H1 (cell line): Measurements from ENCODE around the gene GRM8. TPM values are rescaled to one million over a fixed set of nuclear protein-coding genes. Genes with fewer than 3 reads are reported as not detected.

Source experiments
- CTCF ChIA-PET: fragments of 300-600 bp; sonication (Branson Sonifier 250); formaldehyde crosslinking; loops from one replicate; lab custom pipeline; 2021; ENCODE audit not compliant: partially characterized antibody; lab: Charles Lee
- POLR2A ChIA-PET: fragments of 300-600 bp; sonication (Branson Sonifier 250); formaldehyde crosslinking; loops from one replicate; lab custom pipeline; 2021; ENCODE audit warnings: inconsistent platforms; ENCODE audit not compliant: partially characterized antibody; lab: Charles Lee
- DNase-seq, 2 experiments: peaks; one replicate each; pipeline versions ENCODE4 v3.0.0 to v3.0.0-alpha.2; 2010 to 2022; ENCODE audit warnings: low spot score in 2 of 2, low read depth in 1 of 2, mixed read lengths in 1 of 2
- FAIRE-seq: peaks from 2 replicates; lab custom pipeline; 2011; peaks lifted over from hg19 to GRCh38; lab: Jason Lieb, UNC
- H2AFZ ChIP-seq: 2 replicates; pipeline ENCODE4 v1.8.1; 2012; ENCODE audit warnings: low read length, inconsistent platforms
- H2AK5ac ChIP-seq: 2 replicates; pipeline ENCODE4 v1.6.1; 2013; ENCODE audit warnings: low read depth, low read length
- H2BK120ac ChIP-seq: replicated peaks from 2 replicates; pipeline ENCODE3; 2013; ENCODE audit warnings: low read depth, low read length, inconsistent platforms
- H2BK12ac ChIP-seq: 2 replicates; pipeline ENCODE4 v1.6.1; 2013; ENCODE audit warnings: low read depth, low read length
- H2BK15ac ChIP-seq: 2 replicates; pipeline ENCODE4 v1.6.1; 2013; ENCODE audit warnings: low read length
- H2BK20ac ChIP-seq: 2 replicates; pipeline ENCODE4 v1.6.1; 2013; ENCODE audit warnings: low read length
- H2BK5ac ChIP-seq: 2 replicates; pipeline ENCODE4 v1.6.1; 2013; ENCODE audit warnings: low read depth, low read length
- H3K14ac ChIP-seq: 2 replicates; pipeline ENCODE4 v1.6.1; 2013; ENCODE audit warnings: inconsistent platforms; ENCODE audit not compliant: insufficient read length
- H3K18ac ChIP-seq: 2 replicates; pipeline ENCODE4 v1.6.1; 2013; ENCODE audit warnings: low read length; ENCODE audit errors: extremely low read depth
- H3K23ac ChIP-seq: 2 replicates; pipeline ENCODE4 v1.6.1; 2013; ENCODE audit warnings: inconsistent platforms; ENCODE audit not compliant: insufficient read length
- H3K23me2 ChIP-seq: 2 replicates; pipeline ENCODE4 v1.6.1; 2013; ENCODE audit warnings: low read depth, low read length
- H3K27ac ChIP-seq: 2 replicates; pipeline ENCODE4 v1.6.1; 2011; ENCODE audit warnings: low read depth, low read length, inconsistent platforms
- H3K27me3 ChIP-seq, 4 experiments: replicated peaks in 1 of 4; 1 replicate in 1 of 4; 2 replicates in 3 of 4; pipeline versions ENCODE4 v1.6.1 to v1.8.1; 2011 to 2013; ENCODE audit warnings: low read length in 3 of 4, mild to moderate bottlenecking in 3 of 4, inconsistent platforms in 2 of 4, mixed read lengths in 2 of 4, moderate library complexity in 1 of 4; ENCODE audit not compliant: control insufficient read depth in 3 of 4, insufficient read depth in 3 of 4; ENCODE audit errors: extremely low read depth in 1 of 4
- H3K36me3 ChIP-seq, 4 experiments: 2 replicates each; pipeline versions ENCODE4 v1.6.1 to v1.8.1; 2011 to 2013; ENCODE audit warnings: mild to moderate bottlenecking in 4 of 4, low read length in 3 of 4, moderate library complexity in 2 of 4, control low read depth in 1 of 4, inconsistent platforms in 1 of 4; ENCODE audit not compliant: insufficient read depth in 4 of 4, control insufficient read depth in 2 of 4
- H3K4ac ChIP-seq: replicated peaks from 2 replicates; pipeline ENCODE3; 2013; ENCODE audit warnings: low read length, low read depth, mixed read lengths, inconsistent platforms; ENCODE audit not compliant: insufficient read length
- H3K4me1 ChIP-seq, 4 experiments: replicated peaks in 1 of 4; 1 replicate in 1 of 4; 2 replicates in 3 of 4; pipeline versions ENCODE4 v1.6.1 to v1.8.1; 2011 to 2013; ENCODE audit warnings: low read length in 3 of 4, inconsistent platforms in 2 of 4, mixed read lengths in 1 of 4; ENCODE audit not compliant: insufficient read depth in 4 of 4, control insufficient read depth in 3 of 4
- H3K4me2 ChIP-seq, 2 experiments: 2 replicates each; pipeline versions ENCODE4 v1.6.1 to v1.8.1; 2011 to 2013; ENCODE audit warnings: low read depth in 2 of 2, low read length in 2 of 2, control low read depth in 1 of 2, inconsistent platforms in 1 of 2, mild to moderate bottlenecking in 1 of 2; ENCODE audit not compliant: insufficient read depth in 1 of 2
- H3K4me3 ChIP-seq, 4 experiments: fragments of 200-600, 300-600 bp in 1 of 4; sonication (generic), shearing (Covaris generic), sonication (Bioruptor Twin) in 1 of 4; 2 replicates each; pipeline versions ENCODE4 v1.5.1 to v1.8.1; 2011 to 2016; ENCODE audit warnings: low read length in 4 of 4, low read depth in 3 of 4, control low read depth in 2 of 4, inconsistent platforms in 2 of 4, mild to moderate bottlenecking in 2 of 4, mixed read lengths in 1 of 4, moderate library complexity in 1 of 4; ENCODE audit not compliant: insufficient read depth in 2 of 4; ENCODE audit errors: extremely low read depth in 1 of 4
- H3K56ac ChIP-seq: replicated peaks from 2 replicates; pipeline ENCODE3; 2013; ENCODE audit warnings: low read depth, mild to moderate bottlenecking, mixed read lengths, low read length, inconsistent platforms; ENCODE audit not compliant: insufficient read length
- H3K79me1 ChIP-seq: 2 replicates; pipeline ENCODE4 v1.6.1; 2013; ENCODE audit warnings: low read depth, low read length, control low read depth
- H3K79me2 ChIP-seq, 2 experiments: 2 replicates each; pipeline versions ENCODE4 v1.6.1 to v1.8.1; 2012 to 2013; ENCODE audit warnings: low read length in 2 of 2, mild to moderate bottlenecking in 2 of 2, inconsistent platforms in 1 of 2; ENCODE audit not compliant: insufficient read depth in 2 of 2, control insufficient read depth in 1 of 2
- H3K9ac ChIP-seq, 4 experiments: replicated peaks in 1 of 4; 1 replicate in 1 of 4; 2 replicates in 3 of 4; pipeline versions ENCODE4 v1.6.1 to v1.8.1; 2011 to 2013; ENCODE audit warnings: low read depth in 3 of 4, low read length in 3 of 4, control low read depth in 2 of 4, mild to moderate bottlenecking in 2 of 4, moderate library complexity in 2 of 4, inconsistent platforms in 1 of 4; ENCODE audit errors: extremely low read depth in 1 of 4
- H3K9me3 ChIP-seq, 2 experiments: 2 replicates each; pipeline versions ENCODE4 v1.6.1 to v1.8.1; 2012 to 2013; ENCODE audit warnings: mild to moderate bottlenecking in 2 of 2, moderate library complexity in 2 of 2, control low read depth in 1 of 2, inconsistent platforms in 1 of 2, low read depth in 1 of 2, low read length in 1 of 2, mixed read lengths in 1 of 2; ENCODE audit not compliant: insufficient read depth in 2 of 2
- H4K20me1 ChIP-seq, 2 experiments: replicated peaks in 1 of 2; 2 replicates each; pipeline versions ENCODE3 to v1.8.1; 2011 to 2013; ENCODE audit warnings: inconsistent platforms in 2 of 2, low read length in 2 of 2, mild to moderate bottlenecking in 1 of 2; ENCODE audit not compliant: insufficient read depth in 2 of 2, control insufficient read depth in 1 of 2
- H4K5ac ChIP-seq: 2 replicates; pipeline ENCODE4 v1.6.1; 2013; ENCODE audit warnings: low read length, low read depth, mixed read lengths, inconsistent platforms; ENCODE audit not compliant: insufficient read length
- H4K8ac ChIP-seq: 2 replicates; pipeline ENCODE4 v1.8.0; 2013; ENCODE audit warnings: mild to moderate bottlenecking, moderate library complexity, low read length, inconsistent platforms; ENCODE audit not compliant: insufficient read depth; ENCODE audit errors: extremely low read depth
- H4K91ac ChIP-seq: replicated peaks from 2 replicates; pipeline ENCODE3; 2013; ENCODE audit warnings: low read length, mixed read lengths, inconsistent platforms; ENCODE audit not compliant: insufficient read length
- GABPA ChIP-seq: IDR thresholded peaks from 2 replicates; pipeline ENCODE4 v1.6.1; 2011; ENCODE audit warnings: mild to moderate bottlenecking, low read length, moderate library complexity, borderline replicate concordance; ENCODE audit not compliant: insufficient read depth
- JUND ChIP-seq: IDR thresholded peaks from 2 replicates; pipeline ENCODE4 v1.6.1; 2011; ENCODE audit warnings: mild to moderate bottlenecking, improper control_type of control experiment, low read length
- SP1 ChIP-seq: IDR thresholded peaks from 2 replicates; pipeline ENCODE4 v1.6.1; 2011; ENCODE audit warnings: low read depth, low read length
- WGBS, 2 experiments: shearing (Covaris generic) in 1 of 2; methylation state at CpG; one replicate each; pipeline versions ENCODE4 v1.1.6 to v1.1.7; 2013 to 2015; ENCODE audit warnings: low lambda C conversion rate in 2 of 2, mixed read lengths in 2 of 2, inconsistent platforms in 1 of 2, low coverage in 1 of 2, missing lambda C conversion rate in 1 of 2; ENCODE audit not compliant: insufficient replicate concordance in 2 of 2, insufficient coverage in 1 of 2, insufficient read length in 1 of 2; ENCODE audit errors: extremely low coverage in 1 of 2, missing lambda C conversion rate in 1 of 2; 5-methylcytosine and 5-hydroxymethylcytosine counted together
- polyA plus RNA-seq, 7 experiments: library from polyadenylated mRNA; depleted of rRNA in 3 of 7; stranded (reverse) in 5 of 7; unstranded in 2 of 7; fragments of >200 nt in 5 of 7; fragments of 200-250 nt in 2 of 7; gene quantifications; 1 replicate in 5 of 7; 2 replicates in 1 of 7; 4 replicates in 1 of 7; pipeline versions ENCODE4 v1.2.1 to v1.2.3, GENCODE V29; 2011 to 2013; ENCODE audit warnings: missing spikeins in 2 of 7, mixed read lengths in 2 of 7
- total RNA-seq: library from RNA; stranded (reverse); fragmentation: NEBNext Ultra II Directional; extraction: Animal tissue kit (Norgen Biotek cat#: 25700); gene quantifications from 2 replicates; pipeline ENCODE4 v1.2.1, GENCODE V29; 2021

Gene GRM8
- total and polyA plus RNA-seq, 2 of the 8 experiments (the other 6 are each of a cell fraction or from before 2014, with no cell fraction given): 2.6 to 2.8 TPM

DNA sequence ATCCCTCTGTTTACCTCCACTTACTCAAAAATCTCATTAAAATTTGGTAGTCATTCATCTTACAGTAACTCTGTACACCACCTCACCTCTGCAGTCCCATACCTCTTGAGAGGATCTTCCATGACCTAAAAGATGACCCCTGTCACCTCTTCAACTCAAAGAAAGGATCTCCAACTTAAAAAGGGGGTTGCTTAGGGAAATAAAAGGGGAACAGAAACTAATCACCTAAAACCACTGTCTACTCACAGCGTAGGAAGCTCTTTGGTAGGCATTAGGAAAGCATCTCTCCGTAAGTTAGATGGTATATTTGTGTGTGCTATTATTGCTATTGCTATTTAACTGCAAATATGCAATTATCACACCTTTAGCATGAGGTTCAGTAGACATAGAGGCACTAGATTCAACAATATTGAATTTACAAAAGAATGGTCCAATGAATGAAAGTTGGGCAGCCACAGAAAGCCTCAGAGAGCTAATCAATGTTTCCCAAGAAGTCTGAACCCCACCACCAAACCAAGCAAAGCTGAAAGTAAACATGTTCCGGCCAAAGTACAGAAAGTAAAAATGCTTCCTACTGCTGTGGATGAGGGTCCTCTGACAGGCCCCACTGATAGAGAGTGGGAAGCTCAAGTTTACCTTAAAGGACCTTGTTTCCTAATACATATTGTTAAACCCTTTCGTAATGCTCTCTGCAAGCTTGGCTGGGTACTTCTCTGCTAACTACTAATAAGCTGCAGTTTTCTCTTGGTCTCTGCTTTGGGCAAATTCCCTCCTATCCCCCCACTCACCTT lies 105.8 kb downstream of the GRM8 start:
- Histone ChIP-seq H3K18ac (no peak overlapping the region), H3K4me3 (no peak overlapping the region), H4K5ac (no peak overlapping the region), H2AK5ac (no peak overlapping the region), H3K27me3 (no peaks in the 10 kb centered on the region), H4K8ac (no peak overlapping the region), H3K79me2 (no peaks in the 10 kb centered on the region), H2BK15ac (no peak overlapping the region), H3K9me3 (no peaks in the 10 kb centered on the region), H2BK12ac (no peak overlapping the region), H3K4me2 (no peak overlapping the region), H3K4me1 (no peaks in the 10 kb centered on the region), H3K36me3 (no peaks in the 10 kb centered on the region), H3K27ac (no peak overlapping the region), H3K9ac (no peak overlapping the region), H2AFZ (no peak overlapping the region), H4K91ac (no peak overlapping the region), H2BK120ac (no peak overlapping the region), H3K23ac (no peak overlapping the region), H3K23me2 (peaks cover 2% of the 10 kb centered on the region; the same call in 1 of the 2 replicates), H2BK5ac (no peak overlapping the region), H4K20me1 (no peaks in the 10 kb centered on the region), H3K4ac (no peak overlapping the region), H3K79me1 (no peaks in the 10 kb centered on the region), H2BK20ac (no peak overlapping the region), H3K14ac (no peak overlapping the region), H3K56ac (no peak overlapping the region)
- no peak for FAIRE-seq
- no peak for DNase-seq
- POLR2A ChIA-PET: no interaction called here
- TF ChIP-seq JUND (no peak), GABPA (no peak), SP1 (no peak)
- WGBS, 2 experiments: 89% methylated on average over 4 of the region's 4 CpGs; no CpG with 5 or more reads in 1 of the 2 experiments
- CTCF ChIA-PET: interaction anchor here (0.8 to 2.1 kb wide), 5 partner anchors 12 to 344 kb away, joined by 3 to 10 read pairs (median 4); no protein-coding TSS in a partner anchor
